Neural cell (in vitro differentiated cells): ENCODE data around the gene ZNF622.
A peak's percentile ranks its signal among the peaks of the same experiment; 100 is the strongest.

ENCODE experiments used
- EP300 ChIP-seq: fragments of 450-650 bp; conservative IDR thresholded peaks from 2 replicates; pipeline ENCODE4 v1.6.1; 2014; ENCODE audit warnings: antibody characterized with exemption, mild to moderate bottlenecking, moderate library complexity; ENCODE audit not compliant: poor library complexity, severe bottlenecking
- EZH2 ChIP-seq: fragments of 200-600, 300-800 bp; shearing (Covaris generic), sonication (generic); IDR thresholded peaks from 2 replicates; pipeline ENCODE4 v1.6.1; 2014; ENCODE audit warnings: antibody characterized with exemption, low read length, borderline replicate concordance, mild to moderate bottlenecking; ENCODE audit not compliant: insufficient read depth, poor library complexity, severe bottlenecking
- MXI1 ChIP-seq: fragments of 450-650 bp; conservative IDR thresholded peaks from 2 replicates; pipeline ENCODE4 v1.6.1; 2014; ENCODE audit warnings: antibody characterized with exemption, mild to moderate bottlenecking; ENCODE audit not compliant: poor library complexity, severe bottlenecking
- POLR2AphosphoS5 ChIP-seq: IDR thresholded peaks from 2 replicates; pipeline ENCODE4 v1.6.1; 2012
- RAD21 ChIP-seq: fragments of 450-650 bp; conservative IDR thresholded peaks from 2 replicates; pipeline ENCODE4 v1.6.1; 2014; ENCODE audit warnings: antibody characterized with exemption, mild to moderate bottlenecking, moderate library complexity
- REST ChIP-seq: IDR thresholded peaks from 2 replicates; pipeline ENCODE4 v1.6.1; 2012; ENCODE audit warnings: borderline replicate concordance
- SMC3 ChIP-seq: fragments of 450-650 bp; conservative IDR thresholded peaks from 2 replicates; pipeline ENCODE4 v1.6.1; 2014; ENCODE audit warnings: antibody characterized with exemption, mild to moderate bottlenecking, moderate library complexity; ENCODE audit not compliant: poor library complexity
- TAF1 ChIP-seq: IDR thresholded peaks from 2 replicates; pipeline ENCODE4 v1.6.1; 2012; ENCODE audit warnings: low read depth
- TF ChIP-seq, protein P1 (sequence below): fragments of 450-650 bp; IDR thresholded peaks from 2 replicates; pipeline ENCODE4 v1.5.1; 2014; ENCODE audit warnings: antibody characterized with exemption, mild to moderate bottlenecking, moderate library complexity; ENCODE audit not compliant: poor library complexity, severe bottlenecking

DNA sequence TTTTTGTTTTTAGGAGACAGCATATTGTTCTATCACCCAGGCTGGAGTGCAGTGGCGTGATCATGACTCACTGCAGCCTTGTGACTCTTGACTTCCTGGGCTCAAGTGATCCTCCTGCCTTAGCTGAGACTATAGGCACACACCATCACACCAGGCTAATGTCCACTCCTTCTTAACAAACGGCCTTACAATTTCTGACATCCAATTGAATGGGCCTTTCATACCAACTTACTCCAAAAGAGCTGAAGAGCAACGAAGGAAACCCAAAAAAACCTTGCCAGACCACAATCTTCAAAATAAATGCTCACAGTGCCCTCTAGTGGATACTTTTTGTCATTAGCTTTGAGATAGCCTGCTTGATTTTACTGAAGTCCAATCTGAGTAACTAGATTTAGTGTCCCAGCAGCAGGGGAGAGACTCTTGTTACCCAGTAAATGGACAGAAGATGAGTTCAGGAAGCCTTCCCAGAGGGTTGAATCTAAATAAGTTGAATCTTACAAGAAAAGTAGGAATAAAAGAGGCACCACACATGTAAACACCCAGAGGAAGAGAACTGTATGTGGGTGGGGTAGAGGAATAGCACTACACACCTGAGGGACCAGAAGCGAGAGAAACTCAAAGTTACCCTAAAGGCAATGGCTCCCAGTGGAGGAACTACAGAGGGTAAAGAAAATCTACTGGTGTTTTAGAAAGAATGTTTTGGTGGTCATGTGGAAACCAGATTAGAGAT, 9.3 kb downstream of the ZNF622 start:
- TF ChIP-seq EP300 (no peak), REST (no peak), EZH2 (no peak), POLR2AphosphoS5 (no peak), SMC3 (peak; percentile 88), RAD21 (peak; percentile 87), MXI1 (no peak), TAF1 (no peak)
- TF ChIP-seq, protein P1, sequence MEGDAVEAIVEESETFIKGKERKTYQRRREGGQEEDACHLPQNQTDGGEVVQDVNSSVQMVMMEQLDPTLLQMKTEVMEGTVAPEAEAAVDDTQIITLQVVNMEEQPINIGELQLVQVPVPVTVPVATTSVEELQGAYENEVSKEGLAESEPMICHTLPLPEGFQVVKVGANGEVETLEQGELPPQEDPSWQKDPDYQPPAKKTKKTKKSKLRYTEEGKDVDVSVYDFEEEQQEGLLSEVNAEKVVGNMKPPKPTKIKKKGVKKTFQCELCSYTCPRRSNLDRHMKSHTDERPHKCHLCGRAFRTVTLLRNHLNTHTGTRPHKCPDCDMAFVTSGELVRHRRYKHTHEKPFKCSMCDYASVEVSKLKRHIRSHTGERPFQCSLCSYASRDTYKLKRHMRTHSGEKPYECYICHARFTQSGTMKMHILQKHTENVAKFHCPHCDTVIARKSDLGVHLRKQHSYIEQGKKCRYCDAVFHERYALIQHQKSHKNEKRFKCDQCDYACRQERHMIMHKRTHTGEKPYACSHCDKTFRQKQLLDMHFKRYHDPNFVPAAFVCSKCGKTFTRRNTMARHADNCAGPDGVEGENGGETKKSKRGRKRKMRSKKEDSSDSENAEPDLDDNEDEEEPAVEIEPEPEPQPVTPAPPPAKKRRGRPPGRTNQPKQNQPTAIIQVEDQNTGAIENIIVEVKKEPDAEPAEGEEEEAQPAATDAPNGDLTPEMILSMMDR: peak; percentile 89
